Tibial nerve (tissue), 4 donors: ENCODE measurements around the gene VIPR2. TPM values are rescaled to one million over a fixed set of nuclear protein-coding genes. Genes with fewer than 3 reads are reported as not detected.

Experiments
- DNase-seq, 2 donors: peaks; one replicate each; pipeline ENCODE4 v3.0.0-alpha.2; 2019; ENCODE audit warnings: low spot score in 2 of 2
- H3K27ac ChIP-seq, 4 donors: fragments of 200-600 bp; sonication (generic) in 3 of 4; one replicate each; pipeline ENCODE4 v1.5.1; 2017 to 2019; ENCODE audit warnings: mild to moderate bottlenecking in 1 of 4
- H3K27me3 ChIP-seq, 2 donors: fragments of 200-600 bp; sonication (generic) in 1 of 2; one replicate each; pipeline versions ENCODE4 v1.5.1 to v1.6.0; 2017 to 2019
- H3K36me3 ChIP-seq, 3 donors: fragments of 200-600 bp; sonication (generic); one replicate each; pipeline ENCODE4 v1.5.1; 2018 to 2019
- H3K4me1 ChIP-seq, 4 donors: fragments of 200-600 bp; sonication (generic) in 3 of 4; one replicate each; pipeline ENCODE4 v1.5.1; 2017 to 2019
- H3K4me3 ChIP-seq, 4 donors: fragments of 200-600 bp; sonication (generic) in 3 of 4; one replicate each; pipeline ENCODE4 v1.5.1; 2017 to 2019; ENCODE audit warnings: mild to moderate bottlenecking in 1 of 4, moderate library complexity in 1 of 4
- H3K9me3 ChIP-seq, 4 donors: fragments of 200-600 bp; sonication (generic) in 3 of 4; one replicate each; pipeline ENCODE4 v1.5.1; 2017 to 2019
- EP300 ChIP-seq, 2 donors: sonication (generic); formaldehyde crosslinking; IDR thresholded peaks; one replicate each; pipeline ENCODE4 v1.6.1; 2017; ENCODE audit warnings: antibody characterized with exemption in 2 of 2, mild to moderate bottlenecking in 1 of 2
- POLR2A ChIP-seq, 2 donors: fragments of 450-650 bp; IDR thresholded peaks; one replicate each; pipeline ENCODE4 v1.6.1; 2017; ENCODE audit warnings: antibody characterized with exemption in 2 of 2, mild to moderate bottlenecking in 2 of 2, moderate library complexity in 2 of 2
- WGBS, 2 donors: methylation state at CpG; one replicate each; pipeline ENCODE4 v1.1.5; 2018; 5-methylcytosine and 5-hydroxymethylcytosine counted together
- total RNA-seq, 4 donors: library from RNA; depleted of rRNA; stranded (reverse); fragments of >200 nt; gene quantifications; one replicate each; pipeline ENCODE4 v1.1.0, GENCODE V29; 2016
- TF ChIP-seq, protein P1 (sequence below), 5 experiments: fragments of 200-600 bp in 3 of 5; fragments of 450-650 bp in 2 of 5; sonication (generic) in 3 of 5; IDR thresholded peaks; one replicate each; pipeline ENCODE4 v1.5.1; 2016 to 2019; ENCODE audit warnings: antibody characterized with exemption in 5 of 5, mild to moderate bottlenecking in 3 of 5, moderate library complexity in 2 of 5

The VIPR2 gene
- total RNA-seq, 4 donors from 2014 or later = 0.22 to 3.6 (median 2.9) TPM

DNA sequence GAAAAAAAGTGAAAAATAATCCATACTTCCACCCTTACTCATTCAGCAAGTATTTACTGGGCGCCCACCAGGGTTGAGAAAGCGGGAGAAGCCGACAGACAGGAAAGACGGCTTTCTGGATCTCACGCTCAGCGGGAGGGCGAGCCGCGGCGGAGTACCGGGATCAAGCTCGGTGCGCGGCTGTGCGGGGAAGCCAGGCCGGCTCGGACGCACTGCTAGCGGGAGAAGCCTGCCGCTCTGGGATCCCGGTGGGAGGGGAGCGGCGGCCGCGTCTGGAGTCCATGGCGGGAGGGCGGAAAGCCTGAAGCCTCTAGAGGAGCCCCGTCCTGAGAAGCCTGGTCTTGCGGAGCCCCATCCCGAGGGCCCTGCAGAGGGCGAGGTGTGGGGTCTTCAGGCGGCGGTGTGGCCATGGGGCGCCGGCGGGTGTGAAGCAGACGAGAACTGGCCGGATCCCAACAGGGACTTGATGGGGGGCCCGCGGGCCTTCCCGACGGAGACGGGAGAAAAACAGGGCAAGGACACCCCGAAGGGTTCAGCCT is 82.9 kb downstream of the VIPR2 start:
- DNase-seq = no peak
- 40 to 47% methylated on average over 40 to 44 of the region's 44 CpGs for WGBS, 2 donors
- H3K9me3 ChIP-seq = no peaks in the 10 kb centered on the region
- TF ChIP-seq EP300 (IDR thresholded peaks at IDR 0.05) = no peak
- TF ChIP-seq POLR2A (IDR thresholded peaks at IDR 0.05) = no peak
- TF ChIP-seq, protein P1, sequence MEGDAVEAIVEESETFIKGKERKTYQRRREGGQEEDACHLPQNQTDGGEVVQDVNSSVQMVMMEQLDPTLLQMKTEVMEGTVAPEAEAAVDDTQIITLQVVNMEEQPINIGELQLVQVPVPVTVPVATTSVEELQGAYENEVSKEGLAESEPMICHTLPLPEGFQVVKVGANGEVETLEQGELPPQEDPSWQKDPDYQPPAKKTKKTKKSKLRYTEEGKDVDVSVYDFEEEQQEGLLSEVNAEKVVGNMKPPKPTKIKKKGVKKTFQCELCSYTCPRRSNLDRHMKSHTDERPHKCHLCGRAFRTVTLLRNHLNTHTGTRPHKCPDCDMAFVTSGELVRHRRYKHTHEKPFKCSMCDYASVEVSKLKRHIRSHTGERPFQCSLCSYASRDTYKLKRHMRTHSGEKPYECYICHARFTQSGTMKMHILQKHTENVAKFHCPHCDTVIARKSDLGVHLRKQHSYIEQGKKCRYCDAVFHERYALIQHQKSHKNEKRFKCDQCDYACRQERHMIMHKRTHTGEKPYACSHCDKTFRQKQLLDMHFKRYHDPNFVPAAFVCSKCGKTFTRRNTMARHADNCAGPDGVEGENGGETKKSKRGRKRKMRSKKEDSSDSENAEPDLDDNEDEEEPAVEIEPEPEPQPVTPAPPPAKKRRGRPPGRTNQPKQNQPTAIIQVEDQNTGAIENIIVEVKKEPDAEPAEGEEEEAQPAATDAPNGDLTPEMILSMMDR (IDR thresholded peaks at IDR 0.05) = no peak
- no peak overlapping the region for H3K27ac ChIP-seq
- no peaks in the 10 kb centered on the region for H3K4me1 ChIP-seq
- no peak overlapping the region for H3K4me3 ChIP-seq
- H3K27me3 ChIP-seq = peaks cover 0 to 6% of the 10 kb centered on the region in 2 donors
- no peaks in the 10 kb centered on the region for H3K36me3 ChIP-seq

GRCh38 chr7:159061209-159061608 is 83.5 kb downstream of the VIPR2 start:
- WGBS, 2 donors = 89 to 90% methylated on average over 4 of the region's 4 CpGs
- no peaks in the 10 kb centered on the region for H3K4me1 ChIP-seq
- no peak overlapping the region for H3K27ac ChIP-seq
- TF ChIP-seq POLR2A (IDR thresholded peaks at IDR 0.05) (no peak), EP300 (IDR thresholded peaks at IDR 0.05) (no peak)
- TF ChIP-seq, protein P1 (IDR thresholded peaks at IDR 0.05) = no peak
- H3K36me3 ChIP-seq = no peaks in the 10 kb centered on the region
- no peak for DNase-seq
- no peaks in the 10 kb centered on the region for H3K9me3 ChIP-seq
- no peak overlapping the region for H3K4me3 ChIP-seq
- H3K27me3 ChIP-seq = peaks cover 0 to 6% of the 10 kb centered on the region in 2 donors

GRCh38 chr7:159060440-159060839 is 84.2 kb downstream of the VIPR2 start:
- WGBS, 2 donors = 92 to 100% methylated on average over 2 of the region's 2 CpGs
- Histone ChIP-seq H3K9me3 (no peaks in the 10 kb centered on the region), H3K4me1 (no peaks in the 10 kb centered on the region), H3K4me3 (no peak overlapping the region), H3K36me3 (no peaks in the 10 kb centered on the region), H3K27me3 (peaks cover 0 to 6% of the 10 kb centered on the region in 2 donors), H3K27ac (no peak overlapping the region)
- TF ChIP-seq, protein P1 (IDR thresholded peaks at IDR 0.05) = no peak
- TF ChIP-seq EP300 (IDR thresholded peaks at IDR 0.05) (no peak), POLR2A (IDR thresholded peaks at IDR 0.05) (no peak)
- DNase-seq = no peak

- no peaks in the 10 kb centered on the region for H3K9me3 ChIP-seq
- H3K4me1 ChIP-seq = no peaks in the 10 kb centered on the region
- H3K27me3 ChIP-seq = peaks cover 0 to 6% of the 10 kb centered on the region in 2 donors
- 90 to 93% methylated on average over 3 of the region's 3 CpGs for WGBS, 2 donors
- H3K36me3 ChIP-seq = no peaks in the 10 kb centered on the region
- H3K4me3 ChIP-seq = no peak overlapping the region
- no peak for DNase-seq
- TF ChIP-seq EP300 (IDR thresholded peaks at IDR 0.05) = no peak
- TF ChIP-seq, protein P1 (IDR thresholded peaks at IDR 0.05) = no peak
- TF ChIP-seq POLR2A (IDR thresholded peaks at IDR 0.05) = no peak
- H3K27ac ChIP-seq = no peak overlapping the region
Measured at GRCh38 chr7:159059629-159060028, 85.0 kb downstream of the VIPR2 start.

DNA sequence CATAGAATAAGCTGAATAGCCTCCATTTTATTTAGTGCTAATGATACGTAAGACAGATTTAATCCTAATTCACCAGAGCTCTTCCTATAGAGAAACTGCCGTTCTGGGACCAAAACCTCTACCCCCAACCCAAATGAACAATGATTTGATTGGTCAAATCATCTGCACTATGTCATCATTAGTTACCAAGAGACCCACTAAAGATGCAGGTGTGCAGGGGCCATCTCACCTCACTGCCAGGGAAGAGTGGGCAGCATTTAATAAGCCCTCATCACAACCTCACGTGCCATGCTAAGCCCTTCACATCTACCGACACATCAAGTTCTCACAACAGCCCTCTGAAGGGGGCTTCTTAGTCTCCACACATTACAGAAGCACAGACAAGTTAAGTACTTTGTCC is 87.0 kb downstream of the VIPR2 start:
- Histone ChIP-seq H3K36me3 (no peaks in the 10 kb centered on the region), H3K4me3 (no peak overlapping the region), H3K27ac (no peak overlapping the region), H3K4me1 (no peaks in the 10 kb centered on the region), H3K9me3 (no peaks in the 10 kb centered on the region), H3K27me3 (peaks cover 0 to 6% of the 10 kb centered on the region in 2 donors)
- 90 to 91% methylated on average over 4 of the region's 4 CpGs for WGBS, 2 donors
- no peak for DNase-seq
- TF ChIP-seq, protein P1 (IDR thresholded peaks at IDR 0.05) = no peak
- TF ChIP-seq POLR2A (IDR thresholded peaks at IDR 0.05) = no peak
- TF ChIP-seq EP300 (IDR thresholded peaks at IDR 0.05) = no peak
